Fibroblast of mammary gland (primary cell): ENCODE measurements around the gene SP100.
"Not testable (repeated sequence)": the region's sequence is repeated elsewhere in the genome, so short reads cannot be mapped to it uniquely, and the experiment has no call there.

Experiments
- DNase-seq: peaks from one replicate; pipeline ENCODE4 v3.0.0-alpha.2; 2010; ENCODE audit warnings: low read depth
- H3K4me3 ChIP-seq: 2 replicates; pipeline ENCODE4 v1.5.1; 2011; ENCODE audit warnings: low read depth, mild to moderate bottlenecking, low read length, moderate library complexity; ENCODE audit not compliant: control insufficient read depth
- TF ChIP-seq, protein P1 (sequence below): conservative IDR thresholded peaks from 2 replicates; pipeline ENCODE4 v1.5.1; 2011; ENCODE audit warnings: low read depth, low read length, inconsistent platforms; ENCODE audit not compliant: control insufficient read depth, insufficient read depth

Gene SP100

GRCh38 chr2:230473378-230473777, 57.4 kb downstream of the SP100 start:
- TF ChIP-seq, protein P1, sequence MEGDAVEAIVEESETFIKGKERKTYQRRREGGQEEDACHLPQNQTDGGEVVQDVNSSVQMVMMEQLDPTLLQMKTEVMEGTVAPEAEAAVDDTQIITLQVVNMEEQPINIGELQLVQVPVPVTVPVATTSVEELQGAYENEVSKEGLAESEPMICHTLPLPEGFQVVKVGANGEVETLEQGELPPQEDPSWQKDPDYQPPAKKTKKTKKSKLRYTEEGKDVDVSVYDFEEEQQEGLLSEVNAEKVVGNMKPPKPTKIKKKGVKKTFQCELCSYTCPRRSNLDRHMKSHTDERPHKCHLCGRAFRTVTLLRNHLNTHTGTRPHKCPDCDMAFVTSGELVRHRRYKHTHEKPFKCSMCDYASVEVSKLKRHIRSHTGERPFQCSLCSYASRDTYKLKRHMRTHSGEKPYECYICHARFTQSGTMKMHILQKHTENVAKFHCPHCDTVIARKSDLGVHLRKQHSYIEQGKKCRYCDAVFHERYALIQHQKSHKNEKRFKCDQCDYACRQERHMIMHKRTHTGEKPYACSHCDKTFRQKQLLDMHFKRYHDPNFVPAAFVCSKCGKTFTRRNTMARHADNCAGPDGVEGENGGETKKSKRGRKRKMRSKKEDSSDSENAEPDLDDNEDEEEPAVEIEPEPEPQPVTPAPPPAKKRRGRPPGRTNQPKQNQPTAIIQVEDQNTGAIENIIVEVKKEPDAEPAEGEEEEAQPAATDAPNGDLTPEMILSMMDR, result no peak
- H3K4me3 ChIP-seq, result no peak overlapping the region
- no peak for DNase-seq

GRCh38 chr2:230475143-230475542, 59.1 kb downstream of the SP100 start:
- H3K4me3 ChIP-seq, result no peak overlapping the region
- DNase-seq, result no peak
- TF ChIP-seq, protein P1, result no peak

- H3K4me3 ChIP-seq, result no peak overlapping the region
- TF ChIP-seq, protein P1, result no peak
- DNase-seq, result no peak
Measured at GRCh38 chr2:230485801-230486341, 69.9 kb downstream of the SP100 start.

- peak; percentile 17 for DNase-seq
- H3K4me3 ChIP-seq, result not testable (repeated sequence)
Measured at GRCh38 chr2:230491219-230491618, 75.2 kb downstream of the SP100 start.

DNA sequence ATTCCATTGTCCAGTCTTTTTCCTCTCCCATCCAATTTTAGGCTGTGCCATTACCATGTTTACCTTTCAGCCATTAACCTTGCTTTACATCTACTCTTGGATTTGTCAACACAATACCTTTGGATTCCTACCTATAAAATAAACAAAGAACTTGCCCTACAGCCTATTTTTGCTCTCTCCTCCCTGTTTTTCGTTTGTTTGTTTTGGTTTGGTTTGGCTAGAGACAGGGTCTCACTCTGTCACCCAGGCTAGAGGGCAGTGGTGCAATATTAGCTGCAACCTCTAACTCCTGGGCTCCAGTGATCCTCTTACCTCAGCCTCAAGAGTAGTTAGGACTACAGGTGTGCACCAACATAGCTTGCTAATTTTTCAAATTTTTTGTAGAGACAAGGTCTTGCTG, 76.1 kb downstream of the SP100 start:
- no peak overlapping the region for H3K4me3 ChIP-seq
- TF ChIP-seq, protein P1, result no peak
- DNase-seq, result no peak

DNA sequence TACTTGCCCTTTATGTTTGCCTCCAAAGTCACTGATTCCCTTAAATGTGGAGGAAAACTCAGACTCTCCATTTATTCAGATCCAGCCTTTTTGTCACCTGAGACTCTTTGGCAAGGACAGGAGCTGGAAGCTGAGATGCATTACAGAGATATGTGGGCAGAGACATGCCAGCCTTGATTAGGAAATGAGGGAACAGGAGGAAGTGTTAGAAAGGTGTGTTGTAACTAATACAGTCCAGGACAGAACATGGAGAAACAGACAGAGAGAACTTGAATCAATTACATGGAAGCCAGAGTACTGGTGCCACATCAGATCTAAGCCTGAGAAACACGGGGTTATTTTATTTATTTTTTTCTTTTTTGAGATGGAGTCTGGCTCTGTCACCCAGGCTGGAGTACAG, 79.0 kb downstream of the SP100 start:
- no peak for DNase-seq
- TF ChIP-seq, protein P1, result no peak
- H3K4me3 ChIP-seq, result no peak overlapping the region

DNA sequence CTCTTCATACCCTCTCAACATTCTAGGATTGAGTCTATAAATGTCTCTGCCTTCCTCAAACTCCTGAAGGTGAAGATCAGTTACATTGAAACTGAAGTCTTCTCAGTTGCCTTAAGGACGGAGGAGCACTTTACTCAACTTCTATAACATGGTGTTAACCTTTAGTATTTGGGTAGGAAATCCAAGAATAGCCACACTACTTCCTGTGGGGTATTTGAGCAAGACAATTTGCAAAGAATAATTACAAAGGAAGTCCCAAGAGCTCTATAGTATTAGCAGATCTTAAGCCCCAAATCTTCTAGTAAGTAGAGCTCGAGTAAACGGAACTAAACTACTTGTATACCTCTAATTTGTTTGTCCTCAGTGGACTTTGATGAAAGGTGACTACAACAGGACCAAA, 80.9 kb downstream of the SP100 start:
- TF ChIP-seq, protein P1, result no peak
- H3K4me3 ChIP-seq, result no peak overlapping the region
- DNase-seq, result no peak
